Measurements from ENCODE around the gene COL16A1. TPM values are rescaled to one million over a fixed set of nuclear protein-coding genes. Genes with fewer than 3 reads are reported as not detected.

The COL16A1 gene
- total RNA-seq (2014; rRNA removed; shearing (Covaris generic)), result 53.0 and 59.6 TPM in 2 replicates

DNA sequence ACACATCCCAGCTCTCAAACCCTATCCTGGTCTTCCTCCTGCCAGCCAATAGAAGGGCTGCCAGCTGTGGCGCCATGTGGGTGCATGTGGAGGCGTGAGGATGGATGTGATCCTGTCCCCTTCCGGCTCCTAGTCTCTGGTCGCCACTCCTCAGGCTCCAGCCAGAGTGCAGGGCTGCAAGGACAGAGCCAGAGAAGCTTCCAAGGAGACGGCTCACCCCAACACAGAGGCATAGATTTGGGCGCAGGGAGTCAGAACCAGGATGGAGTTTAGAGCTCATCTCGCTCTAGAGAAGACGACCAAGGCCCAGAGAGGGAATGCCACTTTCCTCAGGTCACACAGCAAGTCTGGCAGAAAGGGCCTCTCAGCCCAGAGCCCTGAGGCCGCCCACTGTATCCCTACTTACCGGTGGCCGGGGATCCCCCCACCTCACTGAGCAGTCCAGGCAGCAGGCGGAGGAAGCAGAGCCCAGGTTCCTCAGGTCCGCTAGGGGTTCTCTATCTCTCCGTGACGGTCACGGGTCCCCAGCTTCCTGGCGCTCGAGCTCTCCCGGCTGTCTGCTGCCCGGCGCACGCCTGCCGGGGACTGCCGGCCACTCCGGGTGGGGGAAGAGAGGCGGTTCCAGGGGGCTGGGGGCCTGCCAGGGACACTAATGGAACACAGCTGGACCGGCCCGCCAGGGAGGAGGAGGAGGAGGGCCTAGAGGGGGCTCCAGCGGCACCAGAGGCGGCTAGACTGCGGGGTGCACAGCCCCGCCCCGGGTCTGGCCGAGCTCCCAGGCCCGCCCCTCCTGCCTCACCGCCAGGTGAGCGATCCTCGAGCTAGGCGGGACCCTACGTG lies at the start of gene COL16A1:
COL16A1 (minus strand) TSS at position 587 of the 840 bp plus-strand sequence. CDS start 1,824 bp downstream, outside the sequence.

DNA sequence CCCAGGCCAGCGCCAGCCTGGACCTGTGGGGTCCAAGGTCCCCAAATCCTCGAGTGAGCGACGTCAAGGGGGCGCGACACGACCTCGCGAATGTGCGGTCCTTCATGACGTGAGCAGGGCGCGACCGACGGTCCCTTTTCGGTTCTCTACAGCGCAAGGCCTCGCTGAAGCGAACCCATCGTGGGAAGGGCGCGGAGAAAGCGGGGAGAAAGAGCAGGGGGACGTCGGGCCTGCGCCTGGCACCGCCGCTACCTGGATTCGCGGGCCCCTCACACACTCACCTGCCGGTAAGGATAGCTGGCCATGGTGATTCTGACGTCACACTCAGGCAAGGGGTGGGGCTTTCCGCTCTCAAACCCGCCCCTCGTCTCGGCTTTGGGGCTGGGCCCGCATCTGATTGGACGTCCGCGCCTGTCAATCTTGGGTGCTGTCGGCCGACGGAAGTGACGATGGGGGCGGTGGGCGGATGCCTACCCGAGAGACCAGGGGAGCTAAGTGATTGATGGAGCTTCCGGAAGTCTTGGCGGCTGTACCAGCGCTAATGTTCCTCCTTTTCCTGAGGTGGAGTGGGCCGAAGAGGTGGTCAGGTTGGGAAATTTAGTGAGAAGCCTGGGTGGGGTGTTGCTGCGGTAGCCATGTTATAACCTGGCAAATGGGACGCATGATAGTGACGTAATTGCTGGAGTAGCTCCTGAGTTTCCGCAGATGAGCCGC lies 59.1 kb downstream of the COL16A1 start, which contains the start of gene PEF1:
PEF1 (minus strand) TSS at position 317 of the 714 bp plus-strand sequence; CDS start at position 305, 12 bp downstream.

DNA sequence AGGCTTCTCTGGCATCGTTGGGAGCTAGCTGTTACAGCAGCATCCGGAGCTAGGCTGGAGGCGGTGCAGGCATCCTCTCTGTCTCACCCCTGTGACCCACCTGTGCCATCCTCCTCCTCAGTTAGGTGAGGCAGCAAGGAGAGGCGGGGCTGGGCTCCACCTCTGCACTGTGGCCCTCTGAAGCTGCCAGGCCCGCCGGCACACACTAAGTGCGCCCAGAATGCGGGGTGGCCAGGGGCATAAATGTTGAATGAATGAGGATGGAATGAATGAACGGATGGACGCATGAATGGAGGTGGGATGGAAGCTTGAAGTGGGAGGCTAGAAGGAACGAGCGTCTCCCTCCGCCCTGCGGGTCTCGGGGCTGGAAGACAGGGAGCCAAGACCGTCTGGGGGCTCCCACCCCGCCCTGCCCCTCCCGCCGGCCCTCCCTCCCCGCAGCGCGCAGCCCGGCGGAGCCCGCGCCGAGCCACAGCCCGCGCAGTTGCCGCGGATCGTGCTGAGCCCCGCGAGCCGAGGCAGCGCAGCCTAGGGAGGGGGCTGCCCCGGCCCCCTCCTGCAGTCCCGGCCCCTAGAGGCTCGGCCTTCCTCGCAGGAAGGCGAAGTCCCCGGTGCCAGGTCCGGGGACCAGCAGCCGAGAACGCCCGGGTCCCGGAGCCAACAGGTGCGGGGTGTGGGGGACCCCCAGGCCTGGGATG lies 86.5 kb downstream of the COL16A1 start, which contains the start of gene HCRTR1:
HCRTR1 (plus strand) TSS at position 472 of the 698 bp plus-strand sequence. CDS start 1,504 bp downstream, outside the sequence.

Other genes starting within 250 kb of the COL16A1 start
- 421 and 533 TPM in 2 replicates for gene TINAGL1, start 127.5 kb downstream of the COL16A1 start, total RNA-seq (2014; rRNA removed; shearing (Covaris generic))
- gene HCRTR1, start 86.3 kb downstream of the COL16A1 start, total RNA-seq (2014; rRNA removed; shearing (Covaris generic)), result not detected in 2 replicates
- 68.5 and 70.2 TPM in 2 replicates for gene PEF1, start 59.1 kb downstream of the COL16A1 start, total RNA-seq (2014; rRNA removed; shearing (Covaris generic))
- gene ADGRB2, start 60.3 kb upstream of the COL16A1 start, total RNA-seq (2014; rRNA removed; shearing (Covaris generic)), result 10.0 and 15.8 TPM in 2 replicates
- 9.9 and 10.8 TPM in 2 replicates for gene SPOCD1, start 112.0 kb upstream of the COL16A1 start, total RNA-seq (2014; rRNA removed; shearing (Covaris generic))
- 215 and 263 TPM in 2 replicates for gene PTP4A2, start 234.4 kb upstream of the COL16A1 start, total RNA-seq (2014; rRNA removed; shearing (Covaris generic))

All from A375 (cell line).